Loucy (cell line): ENCODE measurements around the gene CACNA1B.

ENCODE experiments used
- H2AFZ ChIP-seq: fragments of 200-600 bp; sonication (generic); 2 replicates; pipeline ENCODE4 v1.6.0; 2016; ENCODE audit warnings: antibody characterized with exemption, mild to moderate bottlenecking, low read length, moderate library complexity
- H3F3A ChIP-seq: fragments of 200-600 bp; 2 replicates; pipeline ENCODE4 v1.6.0; 2016; ENCODE audit warnings: antibody characterized with exemption, low read depth, mild to moderate bottlenecking
- H3K27me3 ChIP-seq: fragments of 200-600 bp; sonication (generic); 2 replicates; pipeline ENCODE4 v1.6.1; 2014; ENCODE audit warnings: low read length, mild to moderate bottlenecking; ENCODE audit not compliant: insufficient read depth, poor library complexity, severe bottlenecking
- H3K36me3 ChIP-seq: fragments of 200-600 bp; sonication (generic); 2 replicates; pipeline ENCODE4 v1.6.1; 2016; ENCODE audit warnings: low read length; ENCODE audit not compliant: insufficient read depth
- H3K4me1 ChIP-seq: fragments of 200-600 bp; sonication (generic); 2 replicates; pipeline ENCODE4 v1.5.1; 2014; ENCODE audit warnings: low read length, mild to moderate bottlenecking; ENCODE audit not compliant: insufficient read depth, poor library complexity, severe bottlenecking
- H3K4me2 ChIP-seq: fragments of 200-600 bp; sonication (generic); 2 replicates; pipeline ENCODE4 v1.6.0; 2014; ENCODE audit warnings: antibody characterized with exemption, low read length, low read depth, mild to moderate bottlenecking; ENCODE audit not compliant: poor library complexity, severe bottlenecking
- H3K4me3 ChIP-seq: fragments of 200-600 bp; sonication (generic); 2 replicates; pipeline ENCODE4 v1.5.1; 2014; ENCODE audit warnings: low read length, mild to moderate bottlenecking, mixed read lengths; ENCODE audit not compliant: poor library complexity, severe bottlenecking
- H3K79me2 ChIP-seq: fragments of 200-600 bp; sonication (generic); 2 replicates; pipeline ENCODE4 v1.6.1; 2014; ENCODE audit warnings: low read length; ENCODE audit not compliant: insufficient read depth
- H3K9ac ChIP-seq: fragments of 200-600 bp; sonication (generic); 2 replicates; pipeline ENCODE4 v1.6.0; 2014; ENCODE audit warnings: mild to moderate bottlenecking, low read depth, low read length, moderate library complexity; ENCODE audit not compliant: poor library complexity, severe bottlenecking
- H3K9me2 ChIP-seq: fragments of 200-600 bp; sonication (generic); replicated peaks from 2 replicates; pipeline ENCODE4 v1.6.1; 2016; ENCODE audit warnings: low read depth, low read length, mixed read lengths
- H3K9me3 ChIP-seq: fragments of 200-600 bp; sonication (generic); 2 replicates; pipeline ENCODE4 v1.6.1; 2014; ENCODE audit warnings: mild to moderate bottlenecking, antibody characterized with exemption, low read length, low read depth; ENCODE audit not compliant: insufficient read depth
- H4K20me1 ChIP-seq: fragments of 200-600 bp; sonication (generic); 2 replicates; pipeline ENCODE4 v1.6.0; 2014; ENCODE audit warnings: antibody characterized with exemption, low read length, mild to moderate bottlenecking; ENCODE audit not compliant: insufficient read depth, poor library complexity, severe bottlenecking
- CTCF ChIP-seq: fragments of 200-600 bp; sonication (generic); conservative IDR thresholded peaks from 2 replicates; pipeline ENCODE4 v1.5.1; 2014; ENCODE audit warnings: mild to moderate bottlenecking, antibody characterized with exemption, low read length
- EZH2phosphoT487 ChIP-seq: fragments of 200-600 bp; IDR thresholded peaks from 2 replicates; pipeline ENCODE4 v1.6.1; 2018; ENCODE audit warnings: antibody characterized with exemption, mild to moderate bottlenecking, moderate library complexity, borderline replicate concordance

CACNA1B gene

GRCh38 chr9:137836831-137837241 is 40.7 kb upstream of the CACNA1B start:
- no peaks in the 10 kb centered on the region for H3K4me1 ChIP-seq
- H3K9ac ChIP-seq = no peak overlapping the region
- no peaks in the 10 kb centered on the region for H3K79me2 ChIP-seq
- TF ChIP-seq CTCF (no peak; the same call in 1 of the 2 replicates), EZH2phosphoT487 (no peak)
- H3K4me2 ChIP-seq = no peak overlapping the region
- H3K9me3 ChIP-seq = no peaks in the 10 kb centered on the region
- H4K20me1 ChIP-seq = no peaks in the 10 kb centered on the region
- no peak overlapping the region for H2AFZ ChIP-seq
- H3K36me3 ChIP-seq = peaks cover 51% of the 10 kb centered on the region; the same call in 1 of the 2 replicates
- no peak overlapping the region for H3K4me3 ChIP-seq
- H3K27me3 ChIP-seq = no peaks in the 10 kb centered on the region
- no peaks in the 10 kb centered on the region for H3F3A ChIP-seq
- H3K9me2 ChIP-seq = no peaks in the 10 kb centered on the region

- TF ChIP-seq EZH2phosphoT487 (no peak), CTCF (no peak)
- Histone ChIP-seq H3K79me2 (no peaks in the 10 kb centered on the region), H3K4me2 (no peak overlapping the region), H3K9me3 (no peaks in the 10 kb centered on the region), H3F3A (no peaks in the 10 kb centered on the region), H3K27me3 (no peaks in the 10 kb centered on the region), H3K36me3 (peaks cover 45% of the 10 kb centered on the region; the same call in 1 of the 2 replicates), H3K4me1 (no peaks in the 10 kb centered on the region), H4K20me1 (no peaks in the 10 kb centered on the region), H3K9ac (no peak overlapping the region), H2AFZ (no peak overlapping the region), H3K4me3 (no peak overlapping the region), H3K9me2 (no peaks in the 10 kb centered on the region)
These were observed 40.0 kb upstream of the CACNA1B start for GRCh38 chr9:137837345-137838278.

- Histone ChIP-seq H2AFZ (no peak overlapping the region), H3K27me3 (no peaks in the 10 kb centered on the region), H3F3A (no peaks in the 10 kb centered on the region), H3K36me3 (peaks cover 36% of the 10 kb centered on the region; the same call in 1 of the 2 replicates), H3K4me1 (no peaks in the 10 kb centered on the region), H3K9me3 (no peaks in the 10 kb centered on the region), H3K4me2 (no peak overlapping the region), H3K9me2 (no peaks in the 10 kb centered on the region), H3K79me2 (no peaks in the 10 kb centered on the region), H4K20me1 (no peaks in the 10 kb centered on the region), H3K4me3 (no peak overlapping the region), H3K9ac (no peak overlapping the region)
- TF ChIP-seq EZH2phosphoT487 = no peak
- TF ChIP-seq CTCF = no peak
These were observed 39.0 kb upstream of the CACNA1B start for GRCh38 chr9:137838576-137838975.
